ENCODE data around the gene TMEM222. TPM values are rescaled to one million over a fixed set of nuclear protein-coding genes. Genes with fewer than 3 reads are reported as not detected.

TMEM222 gene
- total and polyA plus RNA-seq, 10 of the 15 experiments (the other 5 are each of a cell fraction or from before 2014, with no cell fraction given), result 3.8 to 43.5 (median 35.4) TPM

DNA sequence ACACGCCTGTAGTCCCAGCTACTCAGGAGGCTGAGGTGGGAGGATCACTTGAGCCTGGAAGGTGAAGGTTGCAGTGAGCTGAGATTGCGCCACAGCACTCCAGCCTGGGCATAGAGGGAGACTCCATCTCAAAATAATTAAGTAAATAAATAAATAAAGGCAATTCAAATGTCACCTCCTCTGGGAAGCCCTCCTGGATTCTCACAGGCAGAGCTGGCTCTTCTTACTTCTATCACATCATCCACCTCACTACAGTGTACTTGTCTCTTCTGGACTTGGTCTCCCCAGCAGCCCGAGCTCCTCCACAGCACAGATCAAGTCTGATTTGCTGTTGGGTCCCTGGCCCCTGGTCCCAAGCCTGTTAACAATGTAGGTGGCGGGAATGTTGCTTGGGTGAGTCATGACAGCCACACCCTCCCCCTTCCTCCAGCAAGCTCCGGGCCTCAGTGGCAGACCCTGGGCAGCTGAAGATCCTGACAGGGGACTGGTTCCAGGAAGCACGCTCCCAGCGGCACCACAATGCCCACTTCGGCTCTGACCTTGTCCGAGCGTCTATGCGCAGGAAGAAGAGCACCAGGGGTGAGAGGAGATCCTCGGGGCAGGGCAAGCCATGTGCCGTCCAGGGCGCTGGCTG, 25.1 kb downstream of the TMEM222 start:
- WGBS (ENCODE audit: insufficient coverage, insufficient replicate concordance, low lambda C conversion rate, missing lambda C conversion rate), result 82% methylated on average over 14 of the region's 14 CpGs
- no TSS peak for BruUV-seq (replicated peaks)

More for the DNA sequence above, 25.1 kb downstream of the TMEM222 start:
- Histone ChIP-seq H3K36me3 (ENCODE audit: control insufficient read depth in 2 of 2, insufficient read depth in 2 of 2, low read length in 1 of 2) (no peaks in the 10 kb centered on the region), H3K9me3 (replicated peaks; ENCODE audit: control insufficient read depth, insufficient read depth, low read length) (no peaks in the 10 kb centered on the region), H3K27me3 (replicated peaks in 1 of 2; ENCODE audit: control insufficient read depth in 2 of 2, insufficient read depth in 2 of 2, low read length in 1 of 2) (no peaks in the 10 kb centered on the region), H2AFZ (ENCODE audit: control insufficient read depth, low read depth, low read length) (no peak overlapping the region), H3K9ac (ENCODE audit: control insufficient read depth, insufficient read depth, low read length) (no peak overlapping the region), H3K4me1 (ENCODE audit: control insufficient read depth, insufficient read depth, low read length) (peaks cover 18% of the 10 kb centered on the region), H3K79me2 (ENCODE audit: control insufficient read depth, insufficient read depth, low read length) (peaks cover 2% of the 10 kb centered on the region), H3K27ac (ENCODE audit: control insufficient read depth, insufficient read depth) (no peak overlapping the region), H3K4me2 (ENCODE audit: control insufficient read depth, insufficient read depth) (no peak overlapping the region), H3K4me3 (no peak overlapping the region), H4K20me1 (ENCODE audit: control insufficient read depth, insufficient read depth) (no peaks in the 10 kb centered on the region)
- no peak for TF ChIP-seq NFYB (IDR thresholded peaks at IDR 0.05; ENCODE audit: insufficient read depth, low read depth, low read length)
- no peak for TF ChIP-seq ZNF207 (IDR thresholded peaks at IDR 0.05; ENCODE audit: borderline replicate concordance)
- TF ChIP-seq, protein P1, sequence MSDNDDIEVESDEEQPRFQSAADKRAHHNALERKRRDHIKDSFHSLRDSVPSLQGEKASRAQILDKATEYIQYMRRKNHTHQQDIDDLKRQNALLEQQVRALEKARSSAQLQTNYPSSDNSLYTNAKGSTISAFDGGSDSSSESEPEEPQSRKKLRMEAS (IDR thresholded peaks at IDR 0.05; ENCODE audit: low read depth, low read length), result no peak
- no peak for TF ChIP-seq ZNF687 (IDR thresholded peaks at IDR 0.05)
- no peak for TF ChIP-seq GABPA (IDR thresholded peaks at IDR 0.05; ENCODE audit: low read depth)
- TF ChIP-seq E2F4 (IDR thresholded peaks at IDR 0.05; ENCODE audit: low read depth, low read length), result no peak
- TF ChIP-seq TCF12 (IDR thresholded peaks at IDR 0.05; ENCODE audit: low read depth, low read length), result no peak
- TF ChIP-seq JUND (IDR thresholded peaks at IDR 0.05; ENCODE audit: low read depth, low read length), result no peak
- TF ChIP-seq CBFB (IDR thresholded peaks at IDR 0.05; ENCODE audit: low read depth), result no peak
- TF ChIP-seq IRF4 (IDR thresholded peaks at IDR 0.05; ENCODE audit: low read depth, low read length), result no peak
- TF ChIP-seq, protein P2, sequence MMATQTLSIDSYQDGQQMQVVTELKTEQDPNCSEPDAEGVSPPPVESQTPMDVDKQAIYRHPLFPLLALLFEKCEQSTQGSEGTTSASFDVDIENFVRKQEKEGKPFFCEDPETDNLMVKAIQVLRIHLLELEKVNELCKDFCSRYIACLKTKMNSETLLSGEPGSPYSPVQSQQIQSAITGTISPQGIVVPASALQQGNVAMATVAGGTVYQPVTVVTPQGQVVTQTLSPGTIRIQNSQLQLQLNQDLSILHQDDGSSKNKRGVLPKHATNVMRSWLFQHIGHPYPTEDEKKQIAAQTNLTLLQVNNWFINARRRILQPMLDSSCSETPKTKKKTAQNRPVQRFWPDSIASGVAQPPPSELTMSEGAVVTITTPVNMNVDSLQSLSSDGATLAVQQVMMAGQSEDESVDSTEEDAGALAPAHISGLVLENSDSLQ (IDR thresholded peaks at IDR 0.05), result no peak
- no peak for TF ChIP-seq BRCA1 (IDR thresholded peaks at IDR 0.05; ENCODE audit: low read depth, low read length)
- TF ChIP-seq, protein P3, sequence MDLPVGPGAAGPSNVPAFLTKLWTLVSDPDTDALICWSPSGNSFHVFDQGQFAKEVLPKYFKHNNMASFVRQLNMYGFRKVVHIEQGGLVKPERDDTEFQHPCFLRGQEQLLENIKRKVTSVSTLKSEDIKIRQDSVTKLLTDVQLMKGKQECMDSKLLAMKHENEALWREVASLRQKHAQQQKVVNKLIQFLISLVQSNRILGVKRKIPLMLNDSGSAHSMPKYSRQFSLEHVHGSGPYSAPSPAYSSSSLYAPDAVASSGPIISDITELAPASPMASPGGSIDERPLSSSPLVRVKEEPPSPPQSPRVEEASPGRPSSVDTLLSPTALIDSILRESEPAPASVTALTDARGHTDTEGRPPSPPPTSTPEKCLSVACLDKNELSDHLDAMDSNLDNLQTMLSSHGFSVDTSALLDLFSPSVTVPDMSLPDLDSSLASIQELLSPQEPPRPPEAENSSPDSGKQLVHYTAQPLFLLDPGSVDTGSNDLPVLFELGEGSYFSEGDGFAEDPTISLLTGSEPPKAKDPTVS (IDR thresholded peaks at IDR 0.05; ENCODE audit: low read depth, low read length), result no peak
- DNase-seq (ENCODE audit: low read depth, low spot score) (no peak), FAIRE-seq (no peak), ATAC-seq (no peak)
- ChIA-PET RAD21 (ENCODE audit: unreplicated experiment) (no interaction called here), CTCF (interaction anchor here (1.1 to 3.1 kb wide), 3 partner anchors 10 to 49 kb away, joined by 8 to 12 read pairs (median 10); no protein-coding TSS in a partner anchor), SMC1A (ENCODE audit: uncharacterized antibody, unreplicated experiment) (no interaction called here), POLR2A (interaction anchor here (0.5 kb wide), 1 partner anchor 28 kb away, joined by 3 read pairs; no protein-coding TSS in a partner anchor)
- intact Hi-C loops (cut with micrococcal nuclease; ENCODE audit: unreplicated experiment) (no loop called here), in situ Hi-C loops (cut with MboI) (no loop called here)

All from GM12878 (cell line).